ENCODE results near the gene CBX2. TPM values are rescaled to one million over a fixed set of nuclear protein-coding genes. Genes with fewer than 3 reads are reported as not detected.

CBX2 gene
- polyA plus RNA-seq, 1 of the 3 experiments (the other 2 are of a cell fraction): 22.4 TPM

DNA sequence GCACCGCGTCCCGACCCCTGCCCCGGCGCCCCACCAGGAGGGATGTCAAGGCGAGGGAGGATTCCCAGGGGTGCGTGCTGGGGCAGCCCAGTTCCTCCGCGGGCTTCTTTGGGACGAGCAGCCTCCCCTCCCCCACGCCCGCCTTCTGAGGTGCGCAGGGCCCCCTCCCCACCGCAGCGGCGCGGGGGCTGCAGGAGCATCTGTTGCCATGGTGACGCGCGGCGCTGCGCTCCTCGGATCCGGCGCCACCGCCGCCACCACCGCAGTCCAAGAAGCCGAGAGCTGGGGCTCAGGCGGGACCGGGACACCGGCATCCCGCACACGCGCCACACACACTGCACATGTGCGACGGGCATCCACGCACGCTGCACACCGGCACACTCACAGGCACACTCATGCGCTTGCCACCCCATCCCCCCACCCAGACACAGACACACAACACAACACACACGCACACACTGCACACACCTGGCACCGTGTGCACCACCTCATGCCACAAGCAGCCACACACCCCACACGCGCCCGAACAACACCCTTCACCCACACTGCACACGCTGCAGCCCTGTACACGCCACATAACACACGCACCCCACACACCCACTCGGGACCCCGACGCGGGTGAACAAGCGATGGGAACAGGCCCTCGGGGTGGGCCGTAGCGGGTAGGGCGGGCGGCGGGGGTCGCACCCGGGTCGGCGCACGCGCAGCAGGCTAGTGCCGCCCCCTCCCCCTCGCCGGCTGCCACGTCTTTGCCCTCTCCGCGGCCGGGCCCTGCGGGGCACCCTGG lies 30.2 kb upstream of the CBX2 start:
- H3K79me2 ChIP-seq (ENCODE audit: insufficient read depth): no peaks in the 10 kb centered on the region
- ChIA-PET POLR2A (no interaction called here), CTCF (interaction anchor here (1.0 to 10.7 kb wide), 25 partner anchors 10 to 259 kb away, joined by 3 to 216 read pairs (median 10); partner anchors contain the start of genes CBX2, CBX4 and CBX8)
- peak overlapping the region; percentile 70 for H3K4me2 ChIP-seq
- DNase-seq: peak; percentile 81
- no peaks in the 10 kb centered on the region for H3K9me3 ChIP-seq
- WGBS (ENCODE audit: low lambda C conversion rate): 28% methylated on average over 51 of the region's 74 CpGs
- peak overlapping the region in 1 of 2 experiments; percentile 32; a peak in 2 of 4 replicates for H3K4me3 ChIP-seq (ENCODE audit: low read depth in 2 of 2, low read length in 1 of 2)
- no peak overlapping the region for H3K27ac ChIP-seq (ENCODE audit: low read depth in 2 of 2, low read length in 1 of 2)
- no peaks in the 10 kb centered on the region for H3K36me3 ChIP-seq (replicated peaks in 1 of 2; ENCODE audit: control insufficient read depth in 1 of 2, insufficient read depth in 2 of 2, low read length in 1 of 2)
- H3K4me1 ChIP-seq (ENCODE audit: control insufficient read depth in 1 of 2, insufficient read depth in 2 of 2, low read depth in 1 of 2, low read length in 1 of 2): peaks cover 0 to 6% of the 10 kb centered on the region in 2 experiments; a peak in 1 of 4 replicates
- peaks cover 22% of the 10 kb centered on the region for H3K27me3 ChIP-seq (ENCODE audit: insufficient read depth)
- H2AFZ ChIP-seq (ENCODE audit: low read depth): no peak overlapping the region
- H3K9ac ChIP-seq: no peak overlapping the region
- H3K9me2 ChIP-seq: no peaks in the 10 kb centered on the region
- peaks cover 19% of the 10 kb centered on the region for H3F3A ChIP-seq (replicated peaks; ENCODE audit: insufficient read depth)
- TF ChIP-seq, protein P1, sequence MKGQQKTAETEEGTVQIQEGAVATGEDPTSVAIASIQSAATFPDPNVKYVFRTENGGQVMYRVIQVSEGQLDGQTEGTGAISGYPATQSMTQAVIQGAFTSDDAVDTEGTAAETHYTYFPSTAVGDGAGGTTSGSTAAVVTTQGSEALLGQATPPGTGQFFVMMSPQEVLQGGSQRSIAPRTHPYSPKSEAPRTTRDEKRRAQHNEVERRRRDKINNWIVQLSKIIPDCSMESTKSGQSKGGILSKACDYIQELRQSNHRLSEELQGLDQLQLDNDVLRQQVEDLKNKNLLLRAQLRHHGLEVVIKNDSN (IDR thresholded peaks at IDR 0.05; ENCODE audit: borderline replicate concordance, low read depth): no peak
- peak; percentile 42; the same call in 1 of the 2 replicates for TF ChIP-seq NRF1 (IDR thresholded peaks at IDR 0.05; ENCODE audit: low read depth, low read length)
- TF ChIP-seq GABPA (IDR thresholded peaks at IDR 0.05; ENCODE audit: low read depth): no peak
- no peak for TF ChIP-seq GATA2 (CRISPR knock-in tag; IDR thresholded peaks at IDR 0.05)
- TF ChIP-seq FOXJ3 (CRISPR knock-in tag; IDR thresholded peaks at IDR 0.05): no peak
- H4K20me1 ChIP-seq (ENCODE audit: insufficient read depth): no peaks in the 10 kb centered on the region

- DNase-seq: peak; percentile 82
- H3K9ac ChIP-seq: no peak overlapping the region
- ChIA-PET CTCF (interaction anchor here (1.4 to 1.6 kb wide), 2 partner anchors 8 to 26 kb away, joined by 4 to 13 read pairs; no protein-coding TSS in a partner anchor), POLR2A (no interaction called here)
- TF ChIP-seq YY1 (IDR thresholded peaks at IDR 0.05; ENCODE audit: low read depth): no peak
- TF ChIP-seq USF2 (IDR thresholded peaks at IDR 0.05; ENCODE audit: borderline replicate concordance, low read depth, low read length): no peak
- no peak for TF ChIP-seq POLR2AphosphoS5 (IDR thresholded peaks at IDR 0.05; ENCODE audit: low read depth, low read length)
- TF ChIP-seq JUND (IDR thresholded peaks at IDR 0.05): no peak
- TF ChIP-seq EP300 (IDR thresholded peaks at IDR 0.05; ENCODE audit: borderline replicate concordance in 1 of 2, low read depth in 1 of 2, low read length in 1 of 2): no peak
- no peak for TF ChIP-seq SMC3 (IDR thresholded peaks at IDR 0.05; ENCODE audit: low read depth, low read length)
- peak overlapping the region; percentile 70 for H3K4me2 ChIP-seq
- H2AFZ ChIP-seq (ENCODE audit: low read depth): no peak overlapping the region
- H3F3A ChIP-seq (replicated peaks; ENCODE audit: insufficient read depth): peaks cover 19% of the 10 kb centered on the region
- no peaks in the 10 kb centered on the region for H3K9me3 ChIP-seq
- peak overlapping the region in 1 of 2 experiments; percentile 32; a peak in 2 of 4 replicates for H3K4me3 ChIP-seq (ENCODE audit: low read depth in 2 of 2, low read length in 1 of 2)
- no peak overlapping the region for H3K27ac ChIP-seq (ENCODE audit: low read depth in 2 of 2, low read length in 1 of 2)
- H3K9me2 ChIP-seq: no peaks in the 10 kb centered on the region
- H3K36me3 ChIP-seq (replicated peaks in 1 of 2; ENCODE audit: control insufficient read depth in 1 of 2, insufficient read depth in 2 of 2, low read length in 1 of 2): no peaks in the 10 kb centered on the region
- peaks cover 22% of the 10 kb centered on the region for H3K27me3 ChIP-seq (ENCODE audit: insufficient read depth)
- H3K4me1 ChIP-seq (ENCODE audit: control insufficient read depth in 1 of 2, insufficient read depth in 2 of 2, low read depth in 1 of 2, low read length in 1 of 2): peaks cover 0 to 6% of the 10 kb centered on the region in 2 experiments; a peak in 1 of 4 replicates
- no peaks in the 10 kb centered on the region for H3K79me2 ChIP-seq (ENCODE audit: insufficient read depth)
- H4K20me1 ChIP-seq (ENCODE audit: insufficient read depth): no peaks in the 10 kb centered on the region
- WGBS (ENCODE audit: low lambda C conversion rate): 68% methylated on average over 4 of the region's 55 CpGs
Observed at GRCh38 chr17:79748295-79749099, 29.5 kb upstream of the CBX2 start.

Measured in SK-N-SH (cell line).